ENCODE measurements around the gene TGFB1I1. TPM values are rescaled to one million over a fixed set of nuclear protein-coding genes. Genes with fewer than 3 reads are reported as not detected.

The TGFB1I1 gene
- total and polyA plus RNA-seq, 2 of the 13 experiments (the other 11 are each of a cell fraction or from before 2014, with no cell fraction given) = 0.80 to 2.9 TPM

- H2AFZ ChIP-seq (ENCODE audit: low read length) = peak overlapping the region; percentile 43
- peaks cover 0 to 9% of the 10 kb centered on the region in 2 experiments; a peak in 2 of 5 replicates for H3K36me3 ChIP-seq (replicated peaks in 1 of 2; ENCODE audit: control insufficient read depth in 1 of 2, insufficient read depth in 2 of 2, low read length in 2 of 2)
- H3K27ac ChIP-seq (ENCODE audit: extremely low read length, insufficient read depth, low read length) = peak overlapping the region; percentile 89
- ATAC-seq = peak; percentile 2; the same call in 2 of the 3 replicates
- H3K79me2 ChIP-seq (ENCODE audit: insufficient read depth, low read length) = peaks cover 18% of the 10 kb centered on the region
- H4K20me1 ChIP-seq (ENCODE audit: insufficient read depth, low read length) = no peaks in the 10 kb centered on the region
- WGBS (ENCODE audit: low lambda C conversion rate) = 13% methylated on average over 6 of the region's 6 CpGs
- H3K4me2 ChIP-seq (ENCODE audit: low read depth, low read length) = peak overlapping the region; percentile 89
- DNase-seq (ENCODE audit: low spot score) = peak; percentile 23
- ChIA-PET CTCF (ENCODE audit: low intra/inter-chr PET ratio, low total read pairs) (no interaction called here), POLR2A (interaction anchor here (0.6 to 3.1 kb wide), 21 partner anchors 11 to 435 kb away, joined by 3 to 40 read pairs (median 5); partner anchors contain the start of genes ARMC5, KAT8, SLC5A2 and TGFB1I1)
- H3K9ac ChIP-seq (ENCODE audit: insufficient read depth, low read depth, low read length) = peak overlapping the region; percentile 98
- peak overlapping the region; percentile 90 to 98 (median 90) for H3K4me3 ChIP-seq (replicated peaks in 1 of 3; ENCODE audit: insufficient read depth in 1 of 3, low read depth in 2 of 3, low read length in 3 of 3)
- in situ Hi-C loops (cut with HindIII; ENCODE audit: extremely low pct_ligation_motif_present, low pct_unique_long_range_greater_than_20kb) = no loop called here
- H3K4me1 ChIP-seq (ENCODE audit: insufficient read depth, low read length) = peaks cover 50% of the 10 kb centered on the region
- no peak for FAIRE-seq
- BruUV-seq (replicated peaks) = no TSS peak
- intact Hi-C loops (cut with micrococcal nuclease; ENCODE audit: unreplicated experiment) = loop anchor here (2.0 to 5.0 kb wide), 4 partner anchors 32 to 364 kb away; partner anchors contain the start of genes ARMC5 and ZNF267
- no peaks in the 10 kb centered on the region for H3K9me3 ChIP-seq (ENCODE audit: low read length)
- peaks cover 0 to 6% of the 10 kb centered on the region in 2 experiments; a peak in 2 of 5 replicates for H3K27me3 ChIP-seq (ENCODE audit: control insufficient read depth in 1 of 2, insufficient read depth in 2 of 2, low read length in 2 of 2)
- TF ChIP-seq ZNF597 (CRISPR knock-in tag; IDR thresholded peaks at IDR 0.05) (peak; percentile 75; the same call in 1 of the 2 replicates), CENPX (CRISPR knock-in tag; IDR thresholded peaks at IDR 0.05) (no peak), TEAD3 (CRISPR knock-in tag; optimal IDR thresholded peaks at IDR 0.05; ENCODE audit: borderline replicate concordance) (peak; percentile 14), TP53 (CRISPR knock-in tag; conservative IDR thresholded peaks at IDR 0.05) (no peak), MBD4 (IDR thresholded peaks at IDR 0.05; ENCODE audit: borderline replicate concordance, low read length) (0 out of 2 replicates have a peak, but pooled peaks have one; percentile 24), ZNF20 (CRISPR knock-in tag; IDR thresholded peaks at IDR 0.05) (0 out of 2 replicates have a peak, but pooled peaks have one; percentile 20), IKZF5 (CRISPR knock-in tag; IDR thresholded peaks at IDR 0.05) (no peak), ZFY (CRISPR knock-in tag; IDR thresholded peaks at IDR 0.05) (no peak), PATZ1 (CRISPR knock-in tag; IDR thresholded peaks at IDR 0.05) (peak; percentile 31; the same call in 1 of the 2 replicates), ZKSCAN1 (IDR thresholded peaks at IDR 0.05; ENCODE audit: low read length) (peak; percentile 84), SALL2 (CRISPR knock-in tag; IDR thresholded peaks at IDR 0.05) (no peak), ZFP36L1 (CRISPR knock-in tag; IDR thresholded peaks at IDR 0.05) (0 out of 2 replicates have a peak, but pooled peaks have one; percentile 65), TOPORS (CRISPR knock-in tag; IDR thresholded peaks at IDR 0.05) (no peak), ZNF775 (CRISPR knock-in tag; IDR thresholded peaks at IDR 0.05; ENCODE audit: borderline replicate concordance) (0 out of 2 replicates have a peak, but pooled peaks have one; percentile 8), NBN (conservative IDR thresholded peaks at IDR 0.05) (no peak), ASH2L (IDR thresholded peaks at IDR 0.05; ENCODE audit: insufficient read length, low read depth, low read length) (peak; percentile 7), PAX8 (CRISPR knock-in tag; IDR thresholded peaks at IDR 0.05; ENCODE audit: borderline replicate concordance) (peak; percentile 36; the same call in 1 of the 2 replicates), TERF1 (CRISPR knock-in tag; IDR thresholded peaks at IDR 0.05) (peak; percentile 49; the same call in 1 of the 2 replicates)
Measured at GRCh38 chr16:31508706-31509195, 36.8 kb downstream of the TGFB1I1 start.
